Osteoblast (primary cell): ENCODE results near the gene ARMC9. TPM values are rescaled to one million over a fixed set of nuclear protein-coding genes. Genes with fewer than 3 reads are reported as not detected.
A peak's percentile ranks its signal among the peaks of the same experiment; 100 is the strongest.

ENCODE experiments used
- DNase-seq: peaks from one replicate; pipeline ENCODE4 v3.0.0; 2011; ENCODE audit warnings: low spot score, mixed read lengths; ENCODE audit not compliant: insufficient read length; ENCODE audit errors: missing footprints
- H2AFZ ChIP-seq: 2 replicates; pipeline ENCODE4 v1.6.0; 2011; ENCODE audit warnings: mild to moderate bottlenecking, low read length
- H3K27ac ChIP-seq: 2 replicates; pipeline ENCODE4 v1.5.1; 2011; ENCODE audit warnings: mild to moderate bottlenecking, low read depth, low read length, moderate library complexity
- H3K27me3 ChIP-seq: 2 replicates; pipeline ENCODE4 v1.6.0; 2012; ENCODE audit warnings: mild to moderate bottlenecking, control low read depth, inconsistent platforms, low read length, moderate library complexity; ENCODE audit not compliant: insufficient read depth
- H3K36me3 ChIP-seq: 2 replicates; pipeline ENCODE4 v1.5.1; 2011; ENCODE audit warnings: mild to moderate bottlenecking, low read length, control low read depth, moderate library complexity; ENCODE audit not compliant: insufficient read depth
- H3K4me1 ChIP-seq: 2 replicates; pipeline ENCODE4 v1.5.1; 2011; ENCODE audit warnings: mild to moderate bottlenecking, low read length, control low read depth, moderate library complexity; ENCODE audit not compliant: insufficient read depth
- H3K4me2 ChIP-seq: 2 replicates; pipeline ENCODE4 v1.6.0; 2011; ENCODE audit warnings: mild to moderate bottlenecking, low read length; ENCODE audit not compliant: insufficient read depth
- H3K4me3 ChIP-seq: fragments of 200-600 bp; sonication (generic); 3 replicates; pipeline ENCODE4 v1.5.1; 2012; ENCODE audit warnings: mild to moderate bottlenecking, low read length, inconsistent platforms; ENCODE audit not compliant: insufficient read depth
- H3K79me2 ChIP-seq: 2 replicates; pipeline ENCODE4 v1.6.0; 2012; ENCODE audit warnings: mild to moderate bottlenecking, low read length, control low read depth, inconsistent platforms; ENCODE audit not compliant: insufficient read depth
- H3K9me3 ChIP-seq: 2 replicates; pipeline ENCODE4 v1.5.1; 2011; ENCODE audit warnings: low read depth, low read length, control low read depth
- H4K20me1 ChIP-seq: 2 replicates; pipeline ENCODE4 v1.6.0; 2012; ENCODE audit warnings: mild to moderate bottlenecking, low read length, control low read depth; ENCODE audit not compliant: insufficient read depth
- CTCF ChIP-seq: IDR thresholded peaks from 2 replicates; pipeline ENCODE4 v1.5.1; 2011; ENCODE audit warnings: mild to moderate bottlenecking, low read depth, low read length, moderate library complexity; ENCODE audit errors: extremely low read depth
- small RNA-seq: library from RNA; depleted of rRNA; stranded (forward); fragments of <200 nt; gene quantifications from one replicate; pipeline ENCODE3, GENCODE V24; 2012
- total RNA-seq: library from RNA; depleted of rRNA; stranded (reverse); fragments of >200 nt; gene quantifications from 2 replicates; pipeline ENCODE4 v1.2.3, GENCODE V29; 2012

ARMC9 gene
- total RNA-seq, 1 donor = 221 TPM

DNA sequence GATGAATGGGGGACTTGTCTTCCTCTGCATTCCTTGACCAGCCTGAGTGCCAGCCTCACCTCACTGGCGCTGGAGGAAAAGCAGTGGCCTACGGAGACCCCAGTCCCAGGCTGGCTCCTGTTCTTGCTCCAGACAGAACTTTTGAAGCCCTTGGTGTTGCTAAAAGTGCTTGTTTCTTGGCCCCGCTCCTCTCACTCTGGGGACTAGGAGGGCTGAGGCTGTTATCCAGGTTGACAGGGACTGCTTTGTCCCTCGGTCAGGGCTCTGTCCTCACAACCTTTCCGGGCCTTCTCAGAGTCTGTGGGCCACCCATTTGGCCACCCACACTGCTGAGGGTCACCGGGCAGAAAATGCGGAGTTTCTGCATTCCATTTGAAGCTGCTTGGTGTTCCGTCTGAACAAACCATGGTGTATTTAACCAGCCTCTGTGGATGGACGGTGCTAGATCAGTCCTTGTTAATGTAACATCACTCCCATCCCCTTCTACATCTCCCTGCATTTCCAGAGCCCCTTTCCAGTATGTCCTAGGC, 222.7 kb downstream of the ARMC9 start:
- Histone ChIP-seq H3K4me1 (no peaks in the 10 kb centered on the region), H3K9me3 (no peaks in the 10 kb centered on the region)

DNA sequence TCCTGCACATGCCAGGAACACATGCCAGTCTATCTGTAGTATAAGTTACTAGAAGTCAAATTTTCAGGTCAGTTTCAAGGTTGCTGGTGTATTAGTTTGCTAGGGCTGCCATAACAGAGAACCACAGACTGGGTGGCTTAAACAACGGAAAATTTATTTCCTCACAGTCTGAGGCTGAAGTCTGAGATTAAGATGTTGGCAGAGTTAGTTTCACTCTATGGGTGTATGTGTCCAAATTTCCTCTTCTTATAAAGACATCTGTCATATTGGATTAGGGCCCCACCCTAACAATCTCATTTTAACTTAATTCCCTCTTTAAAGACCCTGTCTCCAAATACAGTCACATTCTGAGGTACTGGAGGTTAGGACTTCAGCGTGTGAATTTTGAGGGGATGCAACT, 223.6 kb downstream of the ARMC9 start:
- H2AFZ ChIP-seq = no peak overlapping the region
- no peaks in the 10 kb centered on the region for H3K4me1 ChIP-seq
- DNase-seq = no peak
- H3K9me3 ChIP-seq = no peaks in the 10 kb centered on the region
- no peak overlapping the region for H3K4me2 ChIP-seq
- H3K4me3 ChIP-seq = no peak overlapping the region
- no peaks in the 10 kb centered on the region for H3K36me3 ChIP-seq
- no peak overlapping the region for H3K27ac ChIP-seq
- H3K27me3 ChIP-seq = peaks cover 9% of the 10 kb centered on the region
- no peaks in the 10 kb centered on the region for H4K20me1 ChIP-seq
- TF ChIP-seq CTCF = no peak
- H3K79me2 ChIP-seq = no peaks in the 10 kb centered on the region

More for the DNA sequence above, 222.7 kb downstream of the ARMC9 start:
- Histone ChIP-seq H3K4me3 (no peak overlapping the region), H2AFZ (no peak overlapping the region), H3K36me3 (no peaks in the 10 kb centered on the region), H3K4me2 (no peak overlapping the region), H4K20me1 (no peaks in the 10 kb centered on the region), H3K27ac (no peak overlapping the region), H3K79me2 (no peaks in the 10 kb centered on the region), H3K27me3 (peaks cover 8% of the 10 kb centered on the region)
- no peak for TF ChIP-seq CTCF
- DNase-seq = peak; percentile 72

GRCh38 chr2:231423176-231423575, 224.7 kb downstream of the ARMC9 start:
- Histone ChIP-seq H3K9me3 (no peaks in the 10 kb centered on the region), H4K20me1 (no peaks in the 10 kb centered on the region), H3K27ac (no peak overlapping the region), H3K27me3 (peaks cover 9% of the 10 kb centered on the region), H2AFZ (no peak overlapping the region), H3K4me3 (no peak overlapping the region), H3K4me1 (no peaks in the 10 kb centered on the region), H3K4me2 (no peak overlapping the region), H3K79me2 (no peaks in the 10 kb centered on the region), H3K36me3 (no peaks in the 10 kb centered on the region)
- no peak for TF ChIP-seq CTCF
- DNase-seq = no peak

Small RNAs within 50 kb of the gene (small RNA-seq; reads per million reads assigned to genes)
- gene AC018738.1 = 0.22 reads per million
- gene MIR4777 = 1.0 reads per million, percentile 30 among the genes with 10 or more reads in this experiment

Other genes starting within 250 kb of the ARMC9 start
- gene SPATA3, start 202.5 kb upstream of the ARMC9 start, total RNA-seq = not detected in 2 replicates
- gene C2orf72, start 161.1 kb upstream of the ARMC9 start, total RNA-seq = not detected in 2 replicates
- 112 TPM in 2 replicates for gene PSMD1, start 141.8 kb upstream of the ARMC9 start, total RNA-seq
- gene HTR2B, start 73.6 kb upstream of the ARMC9 start, total RNA-seq = 2.9 and 5.3 TPM in 2 replicates
- 0.29 and 0.72 TPM in 2 replicates for gene B3GNT7, start 197.1 kb downstream of the ARMC9 start, total RNA-seq